ENCODE measurements around the gene NUP153.

GRCh38 chr6:17707371-17707651, 586 bp upstream of the NUP153 start:
- TF ChIP-seq CTCF (IDR thresholded peaks at IDR 0.05), result no peak
- no peak for TF ChIP-seq POLR2A (IDR thresholded peaks at IDR 0.05)
- TF ChIP-seq POLR2AphosphoS5 (IDR thresholded peaks at IDR 0.05), result no peak
- TF ChIP-seq EP300 (IDR thresholded peaks at IDR 0.05), result no peak

All from sigmoid colon (tissue), 4 donors.